Body of pancreas (tissue), 4 donors: ENCODE measurements around the gene C1QTNF8. TPM values are rescaled to one million over a fixed set of nuclear protein-coding genes. Genes with fewer than 3 reads are reported as not detected.

Experiments
- ATAC-seq: fragments of 150-250 bp; one replicate; pipeline ENCODE4 v1.9.1; 2016
- DNase-seq, 4 donors: peaks; one replicate each; pipeline ENCODE4 v3.0.0-alpha.2; 2019
- H3K27ac ChIP-seq, 4 donors: fragments of 200-600 bp; sonication (generic); 1 replicate in 3 of 4; 2 replicates in 1 of 4; pipeline versions ENCODE4 v1.5.1 to v1.6.1; 2016 to 2019; ENCODE audit warnings: mild to moderate bottlenecking in 1 of 4, mixed read lengths in 1 of 4, moderate library complexity in 1 of 4
- H3K27me3 ChIP-seq, 2 donors: fragments of 200-600 bp; sonication (generic); one replicate each; pipeline ENCODE4 v1.6.0; 2016; ENCODE audit warnings: mild to moderate bottlenecking in 1 of 2
- H3K36me3 ChIP-seq, 2 donors: fragments of 200-600 bp; sonication (generic); replicated peaks in 1 of 2; 2 replicates each; pipeline ENCODE4 v1.5.1; 2016; ENCODE audit warnings: low read depth in 2 of 2; ENCODE audit not compliant: insufficient read depth in 1 of 2
- H3K4me1 ChIP-seq: fragments of 200-600 bp; sonication (generic); one replicate; pipeline ENCODE4 v1.6.0; 2016
- H3K4me3 ChIP-seq, 2 donors: fragments of 200-600 bp; sonication (generic); 1 replicate in 1 of 2; 2 replicates in 1 of 2; pipeline ENCODE4 v1.5.1; 2016 to 2019
- H3K9me3 ChIP-seq, 3 donors: fragments of 200-600 bp; sonication (generic); 1 replicate in 2 of 3; 2 replicates in 1 of 3; pipeline ENCODE4 v1.5.1; 2016
- POLR2A ChIP-seq, 3 donors: fragments of 450-650 bp; IDR thresholded peaks; one replicate each; pipeline ENCODE4 v1.6.1; 2016; ENCODE audit warnings: antibody characterized with exemption in 3 of 3, mild to moderate bottlenecking in 2 of 3
- WGBS, 2 donors: methylation state at CpG; one replicate each; pipeline ENCODE4 v1.1.5; 2017; 5-methylcytosine and 5-hydroxymethylcytosine counted together
- intact Hi-C: fragments of 100-400 bp; cut with DNase I; formaldehyde crosslinking; loops from one replicate; pipeline ENCODE4 v1.15.1; 2023
- total RNA-seq, 2 donors: library from RNA; depleted of rRNA; stranded (reverse); fragments of >200 nt; gene quantifications; one replicate each; pipeline ENCODE4 v1.1.0, GENCODE V29; 2016
- TF ChIP-seq, protein P1 (sequence below), 7 experiments: fragments of 450-650 bp in 4 of 7; fragments of 200-600 bp in 3 of 7; sonication (generic) in 3 of 7; IDR thresholded peaks; one replicate each; pipeline ENCODE4 v1.5.1; 2016 to 2019; ENCODE audit warnings: antibody characterized with exemption in 7 of 7

C1QTNF8 gene, protein sequence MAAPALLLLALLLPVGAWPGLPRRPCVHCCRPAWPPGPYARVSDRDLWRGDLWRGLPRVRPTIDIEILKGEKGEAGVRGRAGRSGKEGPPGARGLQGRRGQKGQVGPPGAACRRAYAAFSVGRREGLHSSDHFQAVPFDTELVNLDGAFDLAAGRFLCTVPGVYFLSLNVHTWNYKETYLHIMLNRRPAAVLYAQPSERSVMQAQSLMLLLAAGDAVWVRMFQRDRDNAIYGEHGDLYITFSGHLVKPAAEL
- not detected for total RNA-seq

- Histone ChIP-seq H3K4me1 (no peaks in the 10 kb centered on the region), H3K36me3 (no peaks in the 10 kb centered on the region), H3K4me3 (no peak within 1 kb of the TSS), H3K27me3 (peaks cover 0 to 10% of the 10 kb centered on the region in 2 donors), H3K9me3 (no peaks in the 10 kb centered on the region), H3K27ac (no peak within 1 kb of the TSS)
- intact Hi-C loops = loop anchor here (10.0 kb wide), 1 partner anchor 282 kb away; no protein-coding TSS in a partner anchor
- TF ChIP-seq POLR2A (IDR thresholded peaks at IDR 0.05) = no peak
- TF ChIP-seq, protein P1, sequence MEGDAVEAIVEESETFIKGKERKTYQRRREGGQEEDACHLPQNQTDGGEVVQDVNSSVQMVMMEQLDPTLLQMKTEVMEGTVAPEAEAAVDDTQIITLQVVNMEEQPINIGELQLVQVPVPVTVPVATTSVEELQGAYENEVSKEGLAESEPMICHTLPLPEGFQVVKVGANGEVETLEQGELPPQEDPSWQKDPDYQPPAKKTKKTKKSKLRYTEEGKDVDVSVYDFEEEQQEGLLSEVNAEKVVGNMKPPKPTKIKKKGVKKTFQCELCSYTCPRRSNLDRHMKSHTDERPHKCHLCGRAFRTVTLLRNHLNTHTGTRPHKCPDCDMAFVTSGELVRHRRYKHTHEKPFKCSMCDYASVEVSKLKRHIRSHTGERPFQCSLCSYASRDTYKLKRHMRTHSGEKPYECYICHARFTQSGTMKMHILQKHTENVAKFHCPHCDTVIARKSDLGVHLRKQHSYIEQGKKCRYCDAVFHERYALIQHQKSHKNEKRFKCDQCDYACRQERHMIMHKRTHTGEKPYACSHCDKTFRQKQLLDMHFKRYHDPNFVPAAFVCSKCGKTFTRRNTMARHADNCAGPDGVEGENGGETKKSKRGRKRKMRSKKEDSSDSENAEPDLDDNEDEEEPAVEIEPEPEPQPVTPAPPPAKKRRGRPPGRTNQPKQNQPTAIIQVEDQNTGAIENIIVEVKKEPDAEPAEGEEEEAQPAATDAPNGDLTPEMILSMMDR (IDR thresholded peaks at IDR 0.05) = no peak
- ATAC-seq = no peak
- DNase-seq = no peak
- 50 to 55% methylated on average over 7 to 42 of the region's 55 CpGs for WGBS, 2 donors
Observed at GRCh38 chr16:1096169-1097082, at the start of gene C1QTNF8. C1QTNF8 (minus strand) TSS chr16:1096244; CDS start chr16:1094922, 1,322 bp downstream.

DNA sequence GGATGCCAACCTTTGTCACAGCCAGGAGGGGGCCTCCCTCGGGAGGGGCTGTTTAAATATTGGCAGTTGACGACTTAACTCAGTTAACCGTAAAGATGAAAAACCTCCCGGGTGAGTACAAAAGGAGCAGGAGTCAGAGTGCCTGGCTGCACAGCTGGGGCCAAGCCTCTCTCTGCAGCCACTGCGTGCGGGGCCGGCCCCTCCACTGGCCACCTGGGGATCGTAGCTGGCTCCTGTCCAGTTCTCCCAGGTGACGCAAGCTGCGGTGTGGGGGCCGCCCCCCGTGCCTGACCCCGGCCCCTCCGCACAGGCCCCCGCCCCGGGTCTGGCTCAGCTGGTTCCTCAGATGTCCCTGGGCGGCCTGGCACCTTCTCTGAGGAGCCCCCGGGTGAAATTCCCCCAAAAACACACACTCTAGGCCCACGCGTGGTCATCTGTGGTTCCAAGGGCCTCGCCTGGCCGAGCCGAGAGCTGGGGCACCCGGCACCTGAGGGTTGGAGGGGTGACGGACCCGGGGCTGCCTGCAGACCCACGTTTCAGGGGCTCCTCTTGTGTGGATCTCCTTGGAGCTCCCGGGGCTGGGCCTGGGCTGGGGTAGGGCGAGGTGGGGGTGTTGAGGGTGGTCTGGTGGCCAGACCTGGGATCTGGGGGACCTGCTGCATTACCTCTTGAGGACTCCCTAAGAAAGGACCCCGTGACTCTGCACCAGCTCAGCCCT is 49.5 kb upstream of the C1QTNF8 start:
- Histone ChIP-seq H3K36me3 (no peaks in the 10 kb centered on the region), H3K27ac (no peak overlapping the region), H3K4me3 (no peak overlapping the region), H3K4me1 (peaks cover 11% of the 10 kb centered on the region), H3K9me3 (no peaks in the 10 kb centered on the region), H3K27me3 (no peaks in the 10 kb centered on the region)
- peak in 2 of 4 donors; percentile 29 to 43 for DNase-seq
- intact Hi-C loops = no loop called here
- WGBS, 2 donors = 30 to 51% methylated on average over 2 to 20 of the region's 30 CpGs
- peak; percentile 35 for ATAC-seq
- no peak for TF ChIP-seq POLR2A (IDR thresholded peaks at IDR 0.05)
- TF ChIP-seq, protein P1 (IDR thresholded peaks at IDR 0.05) = no peak

DNA sequence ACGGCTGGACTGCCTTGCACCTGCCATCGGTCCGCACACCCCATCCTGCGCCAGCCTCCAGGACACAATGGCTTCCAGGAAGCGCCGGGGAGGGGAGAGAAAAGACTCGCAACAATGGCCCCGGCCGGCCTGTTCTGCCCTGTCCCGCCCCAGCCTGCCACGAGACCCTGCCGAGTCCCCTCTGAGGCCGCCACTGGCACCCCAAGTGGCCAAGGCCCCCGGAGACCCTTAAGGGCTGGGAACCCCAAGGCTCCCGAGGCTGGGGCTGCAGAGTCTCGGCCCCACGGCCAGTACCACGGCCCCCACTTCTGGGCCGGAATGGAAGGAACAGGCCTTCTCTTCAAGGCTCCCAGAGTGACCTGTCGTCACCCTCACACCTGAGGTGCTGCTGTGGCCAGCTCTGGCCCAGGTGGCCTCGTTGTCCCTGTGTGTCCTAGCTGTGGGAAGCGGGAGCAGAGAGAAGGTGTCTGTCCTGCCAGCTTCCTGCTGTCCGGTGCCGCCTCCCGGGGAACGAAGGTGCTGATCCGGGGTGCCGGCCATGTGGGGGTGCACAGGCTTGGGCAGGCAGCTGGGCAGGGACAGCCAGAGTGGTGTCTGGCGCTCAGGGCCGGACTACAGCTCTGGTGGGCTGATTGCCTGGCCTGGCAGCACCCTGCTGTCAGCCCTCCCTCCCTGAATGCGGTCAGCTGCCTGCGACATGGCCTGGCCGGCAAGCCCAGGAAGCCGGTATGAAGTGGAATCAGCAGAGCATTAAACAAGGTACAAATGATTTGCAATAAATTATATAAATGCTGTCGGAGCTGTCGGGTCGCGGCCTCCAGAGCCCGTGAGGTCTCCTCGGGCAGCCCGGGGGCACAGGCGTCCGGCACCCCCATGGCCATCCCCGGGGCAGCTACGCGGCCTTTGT is 48.7 kb upstream of the C1QTNF8 start:
- H3K36me3 ChIP-seq = no peaks in the 10 kb centered on the region
- no peaks in the 10 kb centered on the region for H3K9me3 ChIP-seq
- intact Hi-C loops = no loop called here
- TF ChIP-seq POLR2A (IDR thresholded peaks at IDR 0.05) = no peak
- TF ChIP-seq, protein P1 (IDR thresholded peaks at IDR 0.05) = no peak
- peak overlapping the region in 1 of 4 donors; percentile 12 for H3K27ac ChIP-seq
- 71 to 73% methylated on average over 6 to 41 of the region's 46 CpGs for WGBS, 2 donors
- peaks cover 11% of the 10 kb centered on the region for H3K4me1 ChIP-seq
- DNase-seq = peak in 2 of 4 donors; percentile 29 to 35
- H3K4me3 ChIP-seq = no peak overlapping the region
- ATAC-seq = peak; percentile 33
- H3K27me3 ChIP-seq = no peaks in the 10 kb centered on the region

GRCh38 chr16:1143761-1144450 is 47.9 kb upstream of the C1QTNF8 start:
- Histone ChIP-seq H3K9me3 (no peaks in the 10 kb centered on the region), H3K27me3 (no peaks in the 10 kb centered on the region), H3K27ac (no peak overlapping the region), H3K4me1 (peaks cover 11% of the 10 kb centered on the region), H3K4me3 (no peak overlapping the region), H3K36me3 (no peaks in the 10 kb centered on the region)
- no peak for DNase-seq
- ATAC-seq = no peak
- WGBS, 2 donors = 84 to 88% methylated on average over 17 to 23 of the region's 23 CpGs
- intact Hi-C loops = no loop called here
- TF ChIP-seq, protein P1 (IDR thresholded peaks at IDR 0.05) = no peak
- no peak for TF ChIP-seq POLR2A (IDR thresholded peaks at IDR 0.05)
